Fibroblast of lung (primary cell): Measurements from ENCODE around the gene ZNF771. TPM values are rescaled to one million over a fixed set of nuclear protein-coding genes. Genes with fewer than 3 reads are reported as not detected.

ENCODE experiments used
- DNase-seq, 2 donors: peaks; one replicate each; pipeline versions ENCODE4 v3.0.0 to v3.0.0-alpha.2; 2010; ENCODE audit warnings: low read depth in 2 of 2
- H2AFZ ChIP-seq: 2 replicates; pipeline ENCODE4 v1.5.1; 2012; ENCODE audit warnings: low read length, control low read depth, inconsistent platforms
- H3K27ac ChIP-seq: 2 replicates; pipeline ENCODE4 v1.5.1; 2011; ENCODE audit warnings: low read length, control low read depth; ENCODE audit not compliant: insufficient read depth
- H3K27me3 ChIP-seq: 2 replicates; pipeline ENCODE4 v1.5.1; 2011; ENCODE audit warnings: mild to moderate bottlenecking, low read length; ENCODE audit not compliant: control insufficient read depth, insufficient read depth
- H3K36me3 ChIP-seq: 2 replicates; pipeline ENCODE4 v1.5.1; 2011; ENCODE audit warnings: low read length; ENCODE audit not compliant: control insufficient read depth, insufficient read depth
- H3K4me1 ChIP-seq: 2 replicates; pipeline ENCODE4 v1.5.1; 2011; ENCODE audit warnings: low read length; ENCODE audit not compliant: control insufficient read depth, insufficient read depth; ENCODE audit errors: extremely low read depth
- H3K4me2 ChIP-seq: 2 replicates; pipeline ENCODE4 v1.5.1; 2011; ENCODE audit warnings: low read length, control low read depth; ENCODE audit not compliant: insufficient read depth; ENCODE audit errors: extremely low read depth
- H3K4me3 ChIP-seq, 4 experiments: fragments of 200-600 bp in 1 of 4; sonication (generic) in 1 of 4; replicated peaks in 1 of 4; 2 replicates each; pipeline ENCODE4 v1.5.1; 2011 to 2016; ENCODE audit warnings: low read length in 4 of 4, low read depth in 3 of 4, mild to moderate bottlenecking in 3 of 4, control low read depth in 2 of 4, inconsistent platforms in 1 of 4, mixed read lengths in 1 of 4; ENCODE audit not compliant: insufficient read depth in 1 of 4; ENCODE audit errors: control extremely low read depth in 1 of 4
- H3K79me2 ChIP-seq: 2 replicates; pipeline ENCODE4 v1.5.1; 2012; ENCODE audit warnings: mild to moderate bottlenecking, low read length, inconsistent platforms; ENCODE audit not compliant: control insufficient read depth, insufficient read depth
- H3K9ac ChIP-seq: 2 replicates; pipeline ENCODE4 v1.5.1; 2011; ENCODE audit warnings: mild to moderate bottlenecking, low read length, control low read depth; ENCODE audit not compliant: insufficient read depth
- H3K9me3 ChIP-seq: 2 replicates; pipeline ENCODE4 v1.5.1; 2012; ENCODE audit warnings: low read depth, low read length; ENCODE audit not compliant: control insufficient read depth, insufficient read depth
- H4K20me1 ChIP-seq: 2 replicates; pipeline ENCODE4 v1.5.1; 2011; ENCODE audit warnings: low read length; ENCODE audit not compliant: control insufficient read depth, insufficient read depth; ENCODE audit errors: extremely low read depth
- EZH2 ChIP-seq: IDR thresholded peaks from 2 replicates; pipeline ENCODE4 v1.5.1; 2012; ENCODE audit warnings: low read length, control low read depth, mild to moderate bottlenecking; ENCODE audit errors: missing control alignments
- polyA plus RNA-seq, 2 donors: library from polyadenylated mRNA; depleted of rRNA in 1 of 2; stranded (reverse) in 1 of 2; unstranded in 1 of 2; fragments of >200 nt; gene quantifications; 2 replicates each; pipeline ENCODE4 v1.2.1, GENCODE V29; 2011 to 2012; ENCODE audit warnings: missing spikeins in 1 of 2
- total RNA-seq: library from RNA; depleted of rRNA; stranded (reverse); fragments of >200 nt; gene quantifications from 2 replicates; pipeline ENCODE4 v1.2.1, GENCODE V29; 2014
- TF ChIP-seq, protein P1 (sequence below), 2 donors: IDR thresholded peaks in 1 of 2; conservative IDR thresholded peaks in 1 of 2; 1 replicate in 1 of 2; 2 replicates in 1 of 2; pipeline ENCODE4 v1.5.1; 2011 to 2012; ENCODE audit warnings: low read length in 2 of 2, control low read depth in 1 of 2, inconsistent platforms in 1 of 2, low read depth in 1 of 2, mild to moderate bottlenecking in 1 of 2

Gene ZNF771
- total and polyA plus RNA-seq, 2 donors (not counting 1 experiment from before 2014, with no cell fraction given): 3.1 to 8.4 TPM

DNA sequence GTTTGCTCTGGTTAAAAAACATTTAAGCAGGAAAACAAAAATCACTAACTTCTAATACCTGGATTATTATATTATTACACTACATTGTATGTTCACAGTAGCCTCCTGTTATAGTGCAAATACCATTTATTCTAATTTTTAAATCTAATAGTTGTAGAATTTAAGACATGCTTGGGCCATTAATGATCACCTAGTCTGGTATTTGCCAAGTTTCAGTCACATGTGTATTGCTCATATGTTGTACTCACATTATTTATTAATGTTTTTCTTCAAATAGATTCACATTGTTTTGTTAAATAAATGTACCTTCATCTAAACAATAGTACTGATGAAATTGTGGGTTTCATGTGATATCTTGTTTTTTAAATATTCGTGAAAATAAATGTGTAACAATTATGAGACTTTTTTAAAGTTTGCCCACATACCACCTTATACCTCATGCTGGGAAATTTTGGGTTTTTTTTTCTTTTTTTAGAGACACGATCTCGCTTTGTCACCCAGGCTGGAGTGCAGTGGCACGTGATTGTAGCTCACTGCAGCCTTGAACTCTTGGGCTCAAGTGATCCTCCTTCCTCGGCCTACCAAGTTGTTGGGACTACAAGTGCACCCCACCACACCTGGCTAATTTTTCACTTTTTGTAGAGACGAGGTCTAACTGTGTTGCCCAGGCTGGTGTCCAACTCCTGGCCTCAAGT lies 5.9 kb downstream of the ZNF771 start:
- no peak overlapping the region for H3K4me2 ChIP-seq
- no peak overlapping the region for H3K27ac ChIP-seq
- no peak for DNase-seq
- H3K4me1 ChIP-seq: peaks cover under 1% of the 10 kb centered on the region
- peaks cover 2% of the 10 kb centered on the region for H3K79me2 ChIP-seq
- no peak overlapping the region for H2AFZ ChIP-seq
- TF ChIP-seq EZH2: no peak
- TF ChIP-seq, protein P1, sequence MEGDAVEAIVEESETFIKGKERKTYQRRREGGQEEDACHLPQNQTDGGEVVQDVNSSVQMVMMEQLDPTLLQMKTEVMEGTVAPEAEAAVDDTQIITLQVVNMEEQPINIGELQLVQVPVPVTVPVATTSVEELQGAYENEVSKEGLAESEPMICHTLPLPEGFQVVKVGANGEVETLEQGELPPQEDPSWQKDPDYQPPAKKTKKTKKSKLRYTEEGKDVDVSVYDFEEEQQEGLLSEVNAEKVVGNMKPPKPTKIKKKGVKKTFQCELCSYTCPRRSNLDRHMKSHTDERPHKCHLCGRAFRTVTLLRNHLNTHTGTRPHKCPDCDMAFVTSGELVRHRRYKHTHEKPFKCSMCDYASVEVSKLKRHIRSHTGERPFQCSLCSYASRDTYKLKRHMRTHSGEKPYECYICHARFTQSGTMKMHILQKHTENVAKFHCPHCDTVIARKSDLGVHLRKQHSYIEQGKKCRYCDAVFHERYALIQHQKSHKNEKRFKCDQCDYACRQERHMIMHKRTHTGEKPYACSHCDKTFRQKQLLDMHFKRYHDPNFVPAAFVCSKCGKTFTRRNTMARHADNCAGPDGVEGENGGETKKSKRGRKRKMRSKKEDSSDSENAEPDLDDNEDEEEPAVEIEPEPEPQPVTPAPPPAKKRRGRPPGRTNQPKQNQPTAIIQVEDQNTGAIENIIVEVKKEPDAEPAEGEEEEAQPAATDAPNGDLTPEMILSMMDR (conservative IDR thresholded peaks at IDR 0.05 in 1 of 2, IDR thresholded peaks at IDR 0.05 in 1 of 2; ENCODE audit: low read depth in 1 of 2, low read length in 2 of 2): no peak
- no peaks in the 10 kb centered on the region for H3K27me3 ChIP-seq
- H3K9ac ChIP-seq: no peak overlapping the region
- H4K20me1 ChIP-seq: no peaks in the 10 kb centered on the region
- no peak overlapping the region for H3K4me3 ChIP-seq
- peaks cover 2% of the 10 kb centered on the region for H3K36me3 ChIP-seq
- H3K9me3 ChIP-seq: no peaks in the 10 kb centered on the region

DNA sequence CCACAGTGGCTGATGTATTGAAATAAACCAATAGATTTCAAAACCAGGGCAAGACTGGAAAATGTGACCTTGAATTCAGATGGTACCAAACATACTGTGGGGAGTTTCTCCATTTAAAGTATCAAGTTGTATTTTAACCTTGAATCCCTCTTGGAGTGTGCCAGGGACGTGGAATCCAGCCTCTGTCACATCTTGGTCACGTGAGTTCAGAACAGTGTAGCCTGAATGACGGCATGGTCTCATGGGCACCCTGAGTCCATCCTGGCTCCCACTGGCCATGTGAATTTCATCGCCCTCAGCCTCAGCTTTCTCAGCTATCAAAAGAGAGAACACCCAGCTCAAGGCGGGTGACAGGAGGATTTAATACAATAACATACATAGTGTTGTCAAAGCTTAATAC lies 6.8 kb downstream of the ZNF771 start:
- no peak for DNase-seq
- Histone ChIP-seq H3K4me2 (no peak overlapping the region), H3K36me3 (peaks cover 2% of the 10 kb centered on the region), H3K27ac (no peak overlapping the region), H3K9me3 (no peaks in the 10 kb centered on the region), H3K9ac (no peak overlapping the region), H3K4me1 (no peaks in the 10 kb centered on the region), H4K20me1 (no peaks in the 10 kb centered on the region), H3K79me2 (peaks cover 2% of the 10 kb centered on the region), H3K27me3 (no peaks in the 10 kb centered on the region), H3K4me3 (no peak overlapping the region), H2AFZ (no peak overlapping the region)
- TF ChIP-seq, protein P1 (conservative IDR thresholded peaks at IDR 0.05 in 1 of 2, IDR thresholded peaks at IDR 0.05 in 1 of 2; ENCODE audit: low read depth in 1 of 2, low read length in 2 of 2): no peak
- TF ChIP-seq EZH2: no peak

DNA sequence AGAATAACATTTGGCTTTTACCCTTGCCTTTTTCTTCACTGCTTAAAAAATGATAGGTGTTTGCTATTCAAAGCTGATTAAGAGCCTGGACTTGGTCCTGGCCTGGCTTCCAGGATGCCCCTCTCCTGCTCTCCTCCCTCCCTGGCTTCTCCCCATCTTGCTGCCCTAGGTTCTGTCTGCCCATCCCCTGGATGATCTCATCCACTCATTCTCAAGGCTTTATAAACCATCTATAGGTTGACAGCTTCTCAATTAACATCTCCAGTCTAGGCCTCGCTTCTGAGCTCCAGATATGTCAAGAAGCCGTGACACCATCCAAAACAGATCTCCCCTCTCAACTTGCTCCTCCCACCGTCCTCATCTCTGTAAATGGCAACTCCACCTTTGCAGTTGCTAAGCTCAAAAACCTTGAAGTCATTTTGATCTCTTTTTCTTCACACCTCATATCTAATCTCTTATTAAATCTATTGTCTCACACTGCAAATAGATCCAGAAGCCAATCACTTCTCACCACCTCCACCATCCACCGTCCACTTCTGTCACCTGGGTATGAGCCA lies 8.7 kb downstream of the ZNF771 start:
- peaks cover 1% of the 10 kb centered on the region for H3K36me3 ChIP-seq
- no peak overlapping the region for H2AFZ ChIP-seq
- no peaks in the 10 kb centered on the region for H4K20me1 ChIP-seq
- no peaks in the 10 kb centered on the region for H3K27me3 ChIP-seq
- no peak overlapping the region for H3K4me3 ChIP-seq
- H3K4me1 ChIP-seq: no peaks in the 10 kb centered on the region
- TF ChIP-seq, protein P1 (conservative IDR thresholded peaks at IDR 0.05 in 1 of 2, IDR thresholded peaks at IDR 0.05 in 1 of 2; ENCODE audit: low read depth in 1 of 2, low read length in 2 of 2): no peak
- H3K9me3 ChIP-seq: no peaks in the 10 kb centered on the region
- H3K27ac ChIP-seq: no peak overlapping the region
- no peak overlapping the region for H3K9ac ChIP-seq
- DNase-seq: no peak
- H3K4me2 ChIP-seq: no peak overlapping the region
- H3K79me2 ChIP-seq: peaks cover 2% of the 10 kb centered on the region
